HG02763 (cell line): ENCODE measurements around the gene CCDC28B.
"Not testable (repeated sequence)": the region's sequence is repeated elsewhere in the genome, so short reads cannot be mapped to it uniquely, and the experiment has no call there.

ENCODE experiments used
- ATAC-seq: cut with Tn5 transposase; IDR thresholded peaks from one replicate; pipeline ENCODE4 v1.9.1; 2021; ENCODE audit warnings: mild to moderate bottlenecking, moderate library complexity; ENCODE audit not compliant: unreplicated experiment

CCDC28B gene

DNA sequence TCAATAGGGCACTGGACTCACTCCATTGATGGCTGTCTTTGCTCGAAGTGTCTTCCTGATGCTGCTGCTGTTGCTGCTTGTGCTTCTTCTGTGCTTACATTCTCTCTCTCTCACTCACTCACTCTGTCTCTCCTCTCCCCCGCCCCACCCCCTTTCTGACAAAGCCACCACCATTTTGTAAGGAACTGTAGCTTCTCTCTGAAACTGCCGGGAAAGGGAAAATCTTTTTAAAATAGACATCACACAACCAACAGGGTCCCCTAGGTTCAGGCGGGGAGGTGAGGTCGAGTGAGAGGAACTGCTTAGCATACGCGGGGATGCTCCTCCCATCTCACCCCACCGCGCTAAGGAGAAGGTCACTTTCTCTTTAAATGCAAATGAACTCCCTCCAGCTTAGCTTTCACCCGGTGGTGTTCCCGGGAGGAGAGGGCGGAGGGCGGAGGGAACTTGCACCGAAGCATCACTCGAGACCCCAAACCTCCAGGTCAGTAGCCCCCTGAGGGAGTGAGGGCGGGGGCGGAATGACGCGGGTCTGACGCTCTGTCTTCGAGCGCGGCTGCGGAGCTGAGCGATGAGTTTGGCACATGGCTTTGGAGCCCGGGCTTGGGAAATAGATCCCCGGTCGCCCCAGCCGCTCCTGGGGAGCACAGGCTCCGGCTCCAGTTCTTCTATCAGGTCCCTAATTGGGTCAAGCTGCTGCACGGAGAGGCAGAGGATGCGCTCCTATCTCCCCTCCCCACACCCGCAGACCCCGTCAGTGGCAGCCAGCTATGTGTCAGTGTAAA, at the start of gene CCDC28B:
CCDC28B (plus strand) TSS at position 370 of the 785 bp plus-strand sequence. CDS start 1,341 bp downstream, outside the sequence.
- ATAC-seq = no peak

DNA sequence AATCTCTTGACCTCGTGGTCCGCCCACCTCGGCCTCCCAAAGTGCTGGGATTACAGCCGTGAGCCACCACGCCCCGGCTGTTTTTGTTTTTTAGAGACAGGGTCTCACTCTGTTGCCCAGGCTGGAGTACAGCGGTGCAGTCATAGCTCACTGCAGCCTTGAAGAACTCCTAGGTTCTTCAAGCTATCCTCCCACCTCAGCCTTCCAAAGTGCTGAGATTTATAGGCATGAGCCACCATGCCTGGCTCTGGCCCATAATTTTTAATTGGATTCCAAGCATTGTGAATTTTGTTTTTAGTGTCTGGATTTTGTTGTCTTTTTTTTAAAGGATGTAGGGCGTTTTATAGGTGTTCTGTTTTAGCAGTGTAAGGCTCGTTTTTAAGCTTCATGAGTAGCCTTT, 49.5 kb upstream of the CCDC28B start:
- no peak for ATAC-seq

DNA sequence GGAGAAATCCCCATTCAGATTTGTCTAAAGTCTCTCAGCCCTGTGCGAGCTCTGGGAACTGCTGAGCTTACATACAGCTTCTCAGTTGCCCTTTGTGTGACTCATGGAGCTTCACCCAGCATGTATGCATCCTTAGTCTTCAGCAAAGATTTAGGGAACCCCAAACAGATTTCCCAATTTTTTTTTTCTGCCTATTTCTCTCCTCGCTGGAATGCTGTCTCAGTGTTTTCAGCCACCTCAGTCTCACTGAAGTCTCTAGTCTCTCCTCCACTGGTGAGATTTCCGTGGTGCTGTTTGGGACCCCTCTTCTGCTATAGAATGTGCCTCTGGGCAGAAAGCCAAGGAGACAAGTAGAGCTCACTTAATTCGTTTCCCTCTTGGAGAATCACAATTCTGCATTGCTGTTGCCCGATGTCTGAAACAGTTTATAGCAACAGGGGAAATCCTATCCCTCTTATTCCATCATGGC, 49.0 kb upstream of the CCDC28B start:
- no peak for ATAC-seq

DNA sequence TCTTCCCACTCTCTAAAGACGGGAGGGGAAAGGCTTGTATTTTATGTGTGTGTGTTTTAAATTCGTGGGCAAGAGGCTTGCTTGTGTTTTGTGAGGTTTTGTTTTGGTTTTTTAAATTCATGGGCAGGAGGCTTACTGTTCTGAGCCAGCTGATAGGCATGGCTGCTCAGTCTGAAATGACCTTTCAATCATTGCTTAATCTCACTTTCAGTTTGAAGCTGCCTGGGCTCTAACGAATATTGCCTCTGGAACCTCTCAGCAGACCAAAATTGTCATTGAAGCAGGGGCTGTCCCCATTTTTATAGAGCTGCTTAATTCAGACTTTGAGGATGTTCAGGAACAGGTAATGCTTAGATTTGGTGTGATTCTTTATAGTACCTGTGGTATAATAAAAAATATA, 41.2 kb upstream of the CCDC28B start:
- ATAC-seq = no peak

DNA sequence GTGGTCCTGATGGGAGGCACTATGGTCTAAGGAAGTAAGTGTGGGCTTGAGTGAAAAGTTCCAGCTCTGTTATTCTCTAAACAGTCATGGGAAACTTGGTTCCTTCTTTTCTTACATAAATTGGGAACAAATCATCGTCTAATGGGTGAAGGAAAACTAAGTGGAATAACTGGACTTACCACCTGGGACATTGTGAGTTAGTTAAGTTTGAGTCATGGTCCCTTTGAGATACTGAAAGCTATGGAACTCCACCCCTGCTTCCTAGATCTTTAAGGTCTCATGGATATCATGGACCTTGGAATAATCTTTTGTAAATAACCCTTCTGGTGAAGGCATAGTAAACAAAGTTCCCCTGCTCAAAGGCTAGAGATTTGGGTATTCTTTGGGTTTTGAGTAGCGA, 37.0 kb upstream of the CCDC28B start:
- no peak for ATAC-seq

DNA sequence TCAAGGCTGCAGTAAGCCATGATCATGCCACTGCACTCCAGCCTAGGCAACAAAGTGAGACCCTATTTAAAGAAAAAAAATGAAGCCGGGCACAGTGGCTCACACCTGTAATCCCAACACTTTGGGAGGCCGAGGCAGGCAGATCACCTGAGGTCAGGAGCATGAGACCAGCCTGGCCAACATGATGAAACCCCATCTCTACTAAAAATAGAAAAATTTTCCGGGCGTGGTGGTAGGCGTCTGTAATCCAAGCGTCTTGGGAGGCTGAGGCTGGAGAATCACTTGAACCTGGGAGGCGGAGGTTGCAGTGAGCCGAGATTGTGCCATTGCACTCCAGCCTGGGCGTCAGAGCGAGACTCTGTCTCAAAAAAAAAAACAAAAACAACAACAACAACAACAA, 34.8 kb upstream of the CCDC28B start:
- ATAC-seq = not testable (repeated sequence)

DNA sequence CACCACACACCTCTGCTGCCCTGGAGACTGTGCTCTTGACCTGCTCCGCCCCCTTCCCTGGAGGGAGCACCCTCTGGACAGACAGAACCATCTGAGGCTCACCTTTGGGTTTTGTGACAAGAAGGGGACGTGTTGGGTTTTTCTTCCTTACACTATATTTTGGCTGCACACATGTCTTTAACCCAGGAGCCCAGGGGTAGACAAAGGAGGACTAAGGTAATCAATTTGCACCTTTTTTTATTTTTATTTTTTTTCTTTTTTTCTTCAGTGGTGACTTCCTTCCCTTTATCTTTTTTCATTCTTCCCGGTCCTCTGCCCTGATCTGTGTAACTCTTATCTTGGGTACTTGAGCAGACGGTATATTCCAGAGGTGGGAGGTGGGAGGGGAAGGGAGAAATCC, 29.4 kb upstream of the CCDC28B start:
- ATAC-seq = no peak

DNA sequence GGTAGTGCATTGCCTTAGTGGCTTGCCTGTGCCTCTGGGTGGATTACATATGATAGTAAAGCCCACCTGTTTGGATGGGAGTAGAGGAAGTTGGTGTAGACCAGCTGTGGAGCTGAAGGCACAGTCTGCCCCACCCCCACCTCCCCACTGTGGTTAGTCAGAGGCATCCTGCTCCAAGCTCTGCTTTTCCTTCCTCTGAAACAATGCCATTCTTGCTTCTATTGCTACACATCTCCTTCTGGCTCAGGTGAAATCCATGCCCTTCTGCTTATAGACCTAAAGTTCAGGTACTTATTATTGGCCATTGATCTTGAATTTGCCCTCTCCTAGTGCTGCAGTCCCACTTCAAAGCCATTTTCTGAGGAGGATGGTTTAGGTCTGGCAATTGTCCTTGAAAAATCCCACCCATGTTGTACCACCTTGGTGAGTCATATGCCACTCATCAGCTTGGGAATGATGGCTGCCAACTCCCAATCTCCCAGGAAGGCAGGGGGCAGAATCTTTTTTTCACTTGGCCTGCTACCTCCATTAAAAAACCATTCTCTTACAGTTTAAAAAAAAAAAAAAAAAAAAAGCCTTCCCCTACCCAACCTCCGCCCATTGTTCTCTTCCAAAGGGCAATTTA, 27.7 kb upstream of the CCDC28B start:
- ATAC-seq = no peak

DNA sequence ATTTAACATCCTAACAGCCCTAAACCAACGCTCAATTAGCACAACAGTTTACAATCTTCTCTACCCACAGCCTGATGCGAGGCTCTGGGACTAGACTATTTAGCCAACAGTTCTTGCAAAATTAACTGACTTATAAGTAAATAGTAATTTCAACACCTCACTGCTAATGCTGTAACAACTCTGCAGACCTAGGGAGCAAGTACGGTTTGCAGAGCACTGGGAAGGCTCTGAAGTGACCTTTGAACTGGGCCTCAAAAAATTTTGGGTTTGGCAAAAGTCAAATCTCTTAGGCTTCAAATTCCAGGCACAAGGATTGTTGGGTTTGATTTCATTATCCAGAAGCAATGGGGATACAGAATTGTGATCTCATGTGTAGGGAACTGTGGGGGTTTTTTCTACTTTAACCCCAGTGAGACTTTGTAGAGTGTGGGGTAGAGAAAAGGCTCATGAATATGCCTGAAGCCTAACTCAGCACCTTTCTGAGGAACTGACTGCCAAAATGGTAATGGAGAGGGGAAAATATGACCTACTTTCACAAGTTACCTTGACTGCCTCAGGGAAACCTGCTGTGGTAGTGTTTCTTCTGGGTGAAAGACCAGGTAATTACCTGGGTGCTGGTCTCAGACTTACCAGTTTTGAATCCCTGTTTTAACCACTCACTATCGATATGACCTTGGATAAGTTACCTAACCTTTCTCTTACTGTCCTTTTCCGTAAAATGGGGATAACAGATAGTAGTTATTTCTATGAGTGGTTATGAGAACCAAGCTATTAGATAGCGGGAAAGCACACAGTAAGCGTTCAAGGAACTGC, 21.8 kb upstream of the CCDC28B start:
- no peak for ATAC-seq

DNA sequence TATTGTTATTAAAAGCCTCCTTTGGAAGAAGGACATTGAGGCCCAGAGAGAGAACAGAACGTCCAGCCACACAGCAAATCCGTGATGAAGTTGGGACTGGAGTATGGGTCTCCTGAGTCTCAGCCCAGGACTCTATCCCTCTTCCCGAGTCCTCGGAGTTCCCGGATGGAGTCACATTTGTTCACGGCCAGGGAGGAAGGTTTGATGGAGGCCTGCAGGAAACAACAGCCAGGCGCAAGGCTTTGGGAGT, 21.3 kb upstream of the CCDC28B start:
- ATAC-seq = no peak

DNA sequence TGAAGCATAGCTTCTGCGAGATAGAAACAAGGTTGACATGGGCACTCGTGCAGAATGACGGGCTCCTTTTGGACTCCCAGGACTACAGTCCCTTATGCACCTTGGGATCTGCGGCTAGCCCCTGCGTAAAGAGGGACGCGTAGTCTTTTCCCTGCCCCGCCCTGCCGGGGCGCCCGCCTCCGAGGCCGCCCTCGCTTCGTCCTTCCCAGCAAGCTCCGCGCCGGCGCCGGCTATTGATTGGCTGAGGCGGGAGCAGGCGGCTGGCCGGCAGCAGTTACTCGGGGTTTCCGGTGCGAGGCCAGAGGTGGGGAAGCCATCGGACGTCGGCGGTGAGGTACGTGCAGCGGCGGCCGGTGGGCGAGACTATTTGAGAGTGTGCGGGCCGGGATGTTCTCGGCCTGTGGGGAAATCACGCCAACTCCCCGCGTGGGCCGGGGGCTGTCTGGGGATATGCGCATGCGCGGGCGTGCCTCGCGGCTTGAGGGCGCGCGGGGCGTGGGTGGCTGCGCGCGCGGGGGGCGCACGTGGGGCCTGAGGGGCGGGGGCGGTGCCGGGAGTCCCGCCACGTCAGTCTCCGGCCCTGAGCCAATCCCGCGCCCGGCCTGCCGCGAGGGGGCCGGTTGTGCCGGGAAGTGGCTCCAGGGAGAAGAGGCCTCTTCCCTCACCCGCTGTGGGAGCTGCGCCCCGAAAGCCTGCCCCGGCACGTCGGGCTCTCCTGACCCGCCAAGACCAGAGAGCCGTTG, 20.8 kb upstream of the CCDC28B start, which contains the start of gene TXLNA:
TXLNA (plus strand) TSS at position 233 of the 743 bp plus-strand sequence. CDS start 671 bp downstream, outside the sequence.
- ATAC-seq = peak; percentile 75

DNA sequence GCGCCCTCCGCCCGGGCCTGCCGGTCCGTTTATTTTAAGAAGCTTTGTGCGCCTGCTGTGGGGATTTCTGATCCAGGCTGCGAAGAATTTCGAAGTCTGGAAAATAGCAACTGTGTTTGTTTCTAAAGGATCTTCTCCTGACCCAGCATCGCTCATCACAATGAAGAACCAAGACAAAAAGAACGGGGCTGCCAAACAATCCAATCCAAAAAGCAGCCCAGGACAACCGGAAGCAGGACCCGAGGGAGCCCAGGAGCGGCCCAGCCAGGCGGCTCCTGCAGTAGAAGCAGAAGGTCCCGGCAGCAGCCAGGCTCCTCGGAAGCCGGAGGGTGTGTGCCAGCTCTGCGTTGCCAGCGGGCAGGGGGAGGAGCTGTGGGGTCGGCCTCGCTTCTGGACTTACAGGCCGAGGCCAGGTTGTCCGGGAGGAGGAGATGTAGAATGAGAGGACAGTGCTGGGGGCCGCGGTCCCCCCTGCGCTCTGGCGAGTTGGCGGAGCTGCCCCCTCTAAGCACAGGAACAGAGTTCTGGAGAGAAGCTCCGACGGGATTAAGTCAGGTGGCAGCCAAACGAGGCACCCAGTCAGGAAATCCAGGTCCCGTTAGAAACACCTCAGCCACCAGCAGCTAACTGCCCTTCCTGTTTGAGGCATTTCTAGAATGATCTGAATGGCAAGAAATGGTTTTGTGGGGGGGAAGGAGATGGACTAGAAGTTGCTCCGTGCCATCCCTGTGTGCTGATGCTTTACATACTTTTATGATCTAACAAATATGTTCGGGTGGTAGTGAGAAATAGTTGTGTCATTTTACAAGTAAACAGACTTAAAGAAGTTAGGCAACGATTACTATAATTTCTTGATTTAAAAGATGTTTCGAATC, 20.0 kb upstream of the CCDC28B start:
- no peak for ATAC-seq

DNA sequence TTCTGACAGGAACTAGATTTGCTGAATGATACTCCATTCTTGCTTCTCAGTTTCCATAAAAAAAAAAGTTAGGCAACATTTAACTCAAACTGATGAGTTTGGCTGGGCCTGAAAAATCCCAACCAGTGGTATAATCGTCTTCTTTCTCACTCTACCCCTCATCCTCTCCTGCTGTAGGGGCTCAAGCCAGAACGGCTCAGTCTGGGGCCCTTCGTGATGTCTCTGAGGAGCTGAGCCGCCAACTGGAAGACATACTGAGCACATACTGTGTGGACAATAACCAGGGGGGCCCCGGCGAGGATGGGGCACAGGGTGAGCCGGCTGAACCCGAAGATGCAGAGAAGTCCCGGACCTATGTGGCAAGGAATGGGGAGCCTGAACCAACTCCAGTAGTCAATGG, 19.3 kb upstream of the CCDC28B start:
- no peak for ATAC-seq

DNA sequence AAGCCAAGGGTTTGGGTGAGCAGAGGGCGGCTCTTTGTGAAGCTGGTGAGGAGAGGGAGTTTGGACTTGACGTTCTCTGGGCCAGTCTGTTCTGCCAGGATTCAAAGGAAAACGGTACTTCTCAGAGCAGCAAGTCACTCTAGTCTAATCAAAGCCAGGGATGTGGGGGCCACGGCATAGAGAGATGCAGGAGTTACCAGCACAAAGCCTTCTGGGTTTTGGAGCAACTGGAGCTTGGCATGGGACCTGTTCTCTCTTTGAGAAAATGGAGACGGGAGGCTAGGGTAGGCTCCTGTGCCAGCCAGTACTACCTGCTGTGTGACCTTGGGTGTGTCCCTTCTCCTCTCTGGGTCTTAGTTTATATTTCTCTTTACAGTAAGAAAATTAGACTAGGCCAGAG, 18.8 kb upstream of the CCDC28B start:
- no peak for ATAC-seq

DNA sequence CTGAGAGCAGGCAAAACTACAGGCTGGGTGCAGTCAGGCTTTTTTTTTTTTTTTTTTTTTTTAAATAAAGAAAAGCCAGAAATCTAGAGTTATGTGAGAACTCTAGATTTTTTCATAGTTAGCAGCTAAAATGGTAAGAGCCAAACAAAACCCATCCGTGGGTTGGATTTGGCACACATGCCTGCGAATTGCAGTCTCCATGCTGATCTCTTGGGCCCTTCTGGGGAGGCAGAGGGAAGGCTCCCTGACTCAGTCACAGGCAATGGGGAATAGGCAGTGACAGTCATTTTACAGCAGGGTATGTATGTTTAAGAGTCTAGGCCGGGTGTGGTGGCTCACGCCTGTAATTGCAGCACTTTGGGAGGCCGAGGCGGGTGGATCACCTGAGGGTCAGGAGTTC, 18.3 kb upstream of the CCDC28B start:
- ATAC-seq = no peak

DNA sequence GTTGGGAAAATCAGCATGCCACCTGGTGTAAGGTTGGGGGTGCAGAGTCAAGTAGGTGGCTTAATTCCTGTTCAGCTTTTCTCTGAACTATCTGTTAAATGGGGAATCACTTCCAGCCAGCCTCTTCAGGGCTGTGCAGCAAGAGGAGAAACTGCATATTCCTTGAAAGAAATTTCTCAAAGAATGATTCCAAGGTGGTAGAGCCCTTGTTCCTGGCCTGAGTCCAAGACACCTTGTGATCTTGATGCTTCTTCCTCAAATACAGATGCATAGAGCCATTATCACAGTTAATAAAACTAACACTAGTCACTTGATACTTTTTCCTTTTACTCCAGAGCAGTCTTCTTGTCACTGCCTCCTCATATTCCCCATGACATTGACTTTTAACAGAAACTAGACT, 15.7 kb upstream of the CCDC28B start:
- ATAC-seq = no peak

DNA sequence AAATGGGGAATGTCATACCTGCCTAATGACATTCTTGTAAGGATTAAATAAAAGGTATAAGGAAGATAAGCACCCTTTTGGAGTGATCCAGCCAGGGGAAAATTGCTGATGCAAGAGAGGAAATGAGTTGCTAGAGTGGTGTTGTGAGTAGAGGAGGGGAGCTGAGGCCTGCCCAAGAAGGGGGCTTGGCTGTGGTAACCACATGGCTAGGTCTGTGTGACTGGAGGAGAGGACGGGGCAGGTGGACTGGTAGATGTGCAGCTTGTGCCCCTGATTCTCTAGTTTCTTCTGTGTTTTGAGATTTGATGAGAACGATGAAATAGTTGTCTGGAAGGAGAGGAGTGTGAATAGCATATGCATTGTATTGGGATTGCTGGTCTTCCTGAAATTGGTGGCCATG, 14.3 kb upstream of the CCDC28B start:
- ATAC-seq = no peak

DNA sequence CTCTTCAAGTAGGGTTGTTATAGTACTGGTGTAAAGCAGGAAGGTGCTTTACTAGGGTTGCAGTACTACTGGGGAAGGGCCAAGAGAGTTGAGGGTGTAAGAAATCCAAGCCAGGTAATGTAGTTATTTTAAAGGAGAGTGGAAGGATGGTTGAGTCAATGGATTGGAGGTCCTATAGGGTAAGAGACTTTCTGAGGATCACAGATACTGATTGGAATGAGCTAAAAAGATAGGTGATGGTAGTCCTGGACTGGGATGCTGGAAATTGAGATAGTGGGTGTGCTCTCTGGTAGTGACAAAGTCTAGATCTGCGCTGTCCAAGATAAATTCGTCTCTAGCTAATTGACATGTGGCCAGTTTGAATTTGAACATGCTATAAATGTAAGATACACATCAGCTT, 13.9 kb upstream of the CCDC28B start:
- ATAC-seq = no peak

DNA sequence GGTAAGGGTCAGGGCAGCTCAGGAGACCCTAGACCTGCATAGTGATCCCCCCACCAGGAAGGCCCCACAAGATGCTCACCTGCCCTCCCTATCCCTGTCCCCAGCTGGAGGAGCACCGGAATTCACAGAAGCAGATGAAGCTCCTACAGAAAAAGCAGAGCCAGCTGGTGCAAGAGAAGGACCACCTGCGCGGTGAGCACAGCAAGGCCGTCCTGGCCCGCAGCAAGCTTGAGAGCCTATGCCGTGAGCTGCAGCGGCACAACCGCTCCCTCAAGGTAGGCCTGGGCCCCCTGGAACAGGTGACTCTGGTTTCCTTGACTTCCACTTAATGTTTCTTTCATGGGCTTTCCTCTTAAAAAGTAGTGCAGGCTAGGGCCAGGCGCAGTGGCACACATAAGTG, 12.5 kb upstream of the CCDC28B start:
- no peak for ATAC-seq
